ENCODE results near the gene FBXL7. TPM values are rescaled to one million over a fixed set of nuclear protein-coding genes. Genes with fewer than 3 reads are reported as not detected.

Gene FBXL7
- total and polyA plus RNA-seq, 2 of the 8 experiments (the other 6 are each of a cell fraction or from before 2014, with no cell fraction given): 17.7 to 17.8 TPM

GRCh38 chr5:15695215-15695731 is 195.3 kb downstream of the FBXL7 start:
- no peak overlapping the region for H3K18ac ChIP-seq (ENCODE audit: extremely low read depth, low read length)
- H3K36me3 ChIP-seq (ENCODE audit: control insufficient read depth in 2 of 4, insufficient read depth in 4 of 4, low read length in 3 of 4): no peaks in the 10 kb centered on the region
- H3K4ac ChIP-seq (replicated peaks; ENCODE audit: insufficient read length, low read depth, low read length): no peak overlapping the region
- no peak overlapping the region for H2BK15ac ChIP-seq (ENCODE audit: low read length)
- H4K8ac ChIP-seq (ENCODE audit: extremely low read depth, insufficient read depth, low read length): no peak overlapping the region; the same call in 1 of the 2 replicates
- ChIA-PET POLR2A (ENCODE audit: partially characterized antibody) (no interaction called here), CTCF (ENCODE audit: partially characterized antibody) (interaction anchor here (1.0 to 2.2 kb wide), 9 partner anchors 12 to 298 kb away, joined by 3 to 16 read pairs (median 4); no protein-coding TSS in a partner anchor)
- 81% methylated on average over 4 of the region's 4 CpGs; no CpG with 5 or more reads in 1 of the 2 experiments for WGBS, 2 experiments (ENCODE audit: extremely low coverage in 1 of 2, insufficient coverage in 1 of 2, insufficient read length in 1 of 2, insufficient replicate concordance in 2 of 2, low coverage in 1 of 2, low lambda C conversion rate in 2 of 2, missing lambda C conversion rate in 1 of 2)
- H3K79me1 ChIP-seq (ENCODE audit: low read depth, low read length): no peaks in the 10 kb centered on the region; the same call in none of the 2 replicates
- no peak overlapping the region for H2BK20ac ChIP-seq (ENCODE audit: low read length)
- H3K79me2 ChIP-seq (ENCODE audit: control insufficient read depth in 1 of 2, insufficient read depth in 2 of 2, low read length in 2 of 2): peaks cover 0 to 13% of the 10 kb centered on the region in 2 experiments; a peak in 1 of 4 replicates
- no peak overlapping the region for H2BK12ac ChIP-seq (ENCODE audit: low read depth, low read length)
- no peak overlapping the region for H3K14ac ChIP-seq (ENCODE audit: insufficient read length)
- FAIRE-seq (no peak), DNase-seq (ENCODE audit: low read depth in 1 of 2, low spot score in 2 of 2) (no peak)
- H2BK120ac ChIP-seq (replicated peaks; ENCODE audit: low read depth, low read length): no peak overlapping the region
- no peaks in the 10 kb centered on the region for H3K23me2 ChIP-seq (ENCODE audit: low read depth, low read length)
- H3K23ac ChIP-seq (ENCODE audit: insufficient read length): no peak overlapping the region
- no peaks in the 10 kb centered on the region for H3K27me3 ChIP-seq (replicated peaks in 1 of 4; ENCODE audit: control insufficient read depth in 3 of 4, extremely low read depth in 1 of 4, insufficient read depth in 3 of 4, low read length in 3 of 4)
- no peak overlapping the region for H2AK5ac ChIP-seq (ENCODE audit: low read depth, low read length)
- no peak overlapping the region for H3K9ac ChIP-seq (replicated peaks in 1 of 4; ENCODE audit: extremely low read depth in 1 of 4, low read depth in 3 of 4, low read length in 3 of 4)
- no peak overlapping the region for H3K27ac ChIP-seq (ENCODE audit: low read depth, low read length)
- H3K4me2 ChIP-seq (ENCODE audit: insufficient read depth in 1 of 2, low read depth in 2 of 2, low read length in 2 of 2): no peak overlapping the region; a peak in 1 of 4 replicates
- H4K91ac ChIP-seq (replicated peaks; ENCODE audit: insufficient read length, low read length): no peak overlapping the region
- H3K56ac ChIP-seq (replicated peaks; ENCODE audit: insufficient read length, low read depth, low read length): no peak overlapping the region
- H4K20me1 ChIP-seq (replicated peaks in 1 of 2; ENCODE audit: control insufficient read depth in 1 of 2, insufficient read depth in 2 of 2, low read length in 2 of 2): no peaks in the 10 kb centered on the region
- no peak overlapping the region for H4K5ac ChIP-seq (ENCODE audit: insufficient read length, low read depth, low read length)
- no peak overlapping the region for H3K4me3 ChIP-seq (ENCODE audit: extremely low read depth in 1 of 4, insufficient read depth in 2 of 4, low read depth in 3 of 4, low read length in 4 of 4)
- no peaks in the 10 kb centered on the region for H3K9me3 ChIP-seq (ENCODE audit: insufficient read depth in 2 of 2, low read depth in 1 of 2, low read length in 1 of 2)
- no peak overlapping the region for H2BK5ac ChIP-seq (ENCODE audit: low read depth, low read length)
- H2AFZ ChIP-seq (ENCODE audit: low read length): no peak overlapping the region
- peaks cover 0 to 11% (median 7%) of the 10 kb centered on the region in 4 experiments; a peak in 5 of 7 replicates for H3K4me1 ChIP-seq (replicated peaks in 1 of 4; ENCODE audit: control insufficient read depth in 3 of 4, insufficient read depth in 4 of 4, low read length in 3 of 4)
- TF ChIP-seq SP2 (IDR thresholded peaks at IDR 0.05; ENCODE audit: low read length) (no peak), TEAD4 (IDR thresholded peaks at IDR 0.05; ENCODE audit: low read depth, low read length) (no peak), HDAC6 (IDR thresholded peaks at IDR 0.05; ENCODE audit: low read depth, low read length) (no peak), JUND (IDR thresholded peaks at IDR 0.05; ENCODE audit: low read length) (no peak), SAP30 (IDR thresholded peaks at IDR 0.05; ENCODE audit: insufficient read depth, insufficient replicate concordance, low read length) (no peak), EGR1 (IDR thresholded peaks at IDR 0.05; ENCODE audit: borderline replicate concordance, low read depth, low read length) (no peak), CHD2 (IDR thresholded peaks at IDR 0.05; ENCODE audit: low read length) (no peak), TAF1 (IDR thresholded peaks at IDR 0.05; ENCODE audit: low read depth, low read length) (no peak), ATF2 (IDR thresholded peaks at IDR 0.05; ENCODE audit: low read length) (no peak)
- TF ChIP-seq, protein P1, sequence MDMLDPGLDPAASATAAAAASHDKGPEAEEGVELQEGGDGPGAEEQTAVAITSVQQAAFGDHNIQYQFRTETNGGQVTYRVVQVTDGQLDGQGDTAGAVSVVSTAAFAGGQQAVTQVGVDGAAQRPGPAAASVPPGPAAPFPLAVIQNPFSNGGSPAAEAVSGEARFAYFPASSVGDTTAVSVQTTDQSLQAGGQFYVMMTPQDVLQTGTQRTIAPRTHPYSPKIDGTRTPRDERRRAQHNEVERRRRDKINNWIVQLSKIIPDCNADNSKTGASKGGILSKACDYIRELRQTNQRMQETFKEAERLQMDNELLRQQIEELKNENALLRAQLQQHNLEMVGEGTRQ (IDR thresholded peaks at IDR 0.05; ENCODE audit: low read length): no peak
- TF ChIP-seq, protein P2, sequence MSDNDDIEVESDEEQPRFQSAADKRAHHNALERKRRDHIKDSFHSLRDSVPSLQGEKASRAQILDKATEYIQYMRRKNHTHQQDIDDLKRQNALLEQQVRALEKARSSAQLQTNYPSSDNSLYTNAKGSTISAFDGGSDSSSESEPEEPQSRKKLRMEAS (IDR thresholded peaks at IDR 0.05): no peak

All from H1 (cell line).